Measurements from ENCODE around the gene SLC45A1.

- TF ChIP-seq ZNF341 (tag by site-specific recombination; IDR thresholded peaks at IDR 0.05; ENCODE audit: low read depth) (no peak), ZNF626 (tag by site-specific recombination; IDR thresholded peaks at IDR 0.05) (no peak)
Observed at GRCh38 chr1:8371372-8371991, 53.6 kb downstream of the SLC45A1 start.

All from HEK293 (cell line).